SJCRH30 (cell line): ENCODE data around the gene GFPT1. TPM values are rescaled to one million over a fixed set of nuclear protein-coding genes. Genes with fewer than 3 reads are reported as not detected.
"Not testable (repeated sequence)": the region's sequence is repeated elsewhere in the genome, so short reads cannot be mapped to it uniquely, and the experiment has no call there.

Experiments used
- DNase-seq, 2 experiments: peaks; one replicate each; pipeline ENCODE4 v3.0.0-alpha.2; 2015 to 2020
- H3K27ac ChIP-seq: fragments of 250-450 bp; sonication (Bioruptor Pico); 2 replicates; pipeline ENCODE4 v1.5.1; 2020; ENCODE audit warnings: mild to moderate bottlenecking, moderate library complexity
- H3K27me3 ChIP-seq: fragments of 250-450 bp; sonication (Bioruptor Pico); 2 replicates; pipeline ENCODE4 v1.5.1; 2020; ENCODE audit warnings: mild to moderate bottlenecking, moderate library complexity
- H3K36me3 ChIP-seq: fragments of 250-450 bp; sonication (Bioruptor Pico); 2 replicates; pipeline ENCODE4 v1.5.1; 2020; ENCODE audit warnings: mild to moderate bottlenecking, moderate library complexity
- H3K4me1 ChIP-seq: fragments of 250-450 bp; sonication (Bioruptor Pico); 2 replicates; pipeline ENCODE4 v1.5.1; 2020; ENCODE audit warnings: mild to moderate bottlenecking, moderate library complexity
- H3K4me3 ChIP-seq: fragments of 250-450 bp; sonication (Bioruptor Pico); 2 replicates; pipeline ENCODE4 v1.5.1; 2020; ENCODE audit warnings: mild to moderate bottlenecking, moderate library complexity
- H3K9me3 ChIP-seq: fragments of 250-450 bp; sonication (Bioruptor Pico); replicated peaks from 2 replicates; pipeline ENCODE4 v1.5.1; 2020; ENCODE audit warnings: mild to moderate bottlenecking, moderate library complexity
- total RNA-seq: library from RNA; depleted of rRNA; stranded (reverse); fragments of >200 nt; shearing (Covaris generic); gene quantifications from 2 replicates; pipeline ENCODE4 v1.2.3, GENCODE V29; 2014; rRNA removed

The GFPT1 gene
- 54.5 and 59.9 TPM in 2 replicates for total RNA-seq

DNA sequence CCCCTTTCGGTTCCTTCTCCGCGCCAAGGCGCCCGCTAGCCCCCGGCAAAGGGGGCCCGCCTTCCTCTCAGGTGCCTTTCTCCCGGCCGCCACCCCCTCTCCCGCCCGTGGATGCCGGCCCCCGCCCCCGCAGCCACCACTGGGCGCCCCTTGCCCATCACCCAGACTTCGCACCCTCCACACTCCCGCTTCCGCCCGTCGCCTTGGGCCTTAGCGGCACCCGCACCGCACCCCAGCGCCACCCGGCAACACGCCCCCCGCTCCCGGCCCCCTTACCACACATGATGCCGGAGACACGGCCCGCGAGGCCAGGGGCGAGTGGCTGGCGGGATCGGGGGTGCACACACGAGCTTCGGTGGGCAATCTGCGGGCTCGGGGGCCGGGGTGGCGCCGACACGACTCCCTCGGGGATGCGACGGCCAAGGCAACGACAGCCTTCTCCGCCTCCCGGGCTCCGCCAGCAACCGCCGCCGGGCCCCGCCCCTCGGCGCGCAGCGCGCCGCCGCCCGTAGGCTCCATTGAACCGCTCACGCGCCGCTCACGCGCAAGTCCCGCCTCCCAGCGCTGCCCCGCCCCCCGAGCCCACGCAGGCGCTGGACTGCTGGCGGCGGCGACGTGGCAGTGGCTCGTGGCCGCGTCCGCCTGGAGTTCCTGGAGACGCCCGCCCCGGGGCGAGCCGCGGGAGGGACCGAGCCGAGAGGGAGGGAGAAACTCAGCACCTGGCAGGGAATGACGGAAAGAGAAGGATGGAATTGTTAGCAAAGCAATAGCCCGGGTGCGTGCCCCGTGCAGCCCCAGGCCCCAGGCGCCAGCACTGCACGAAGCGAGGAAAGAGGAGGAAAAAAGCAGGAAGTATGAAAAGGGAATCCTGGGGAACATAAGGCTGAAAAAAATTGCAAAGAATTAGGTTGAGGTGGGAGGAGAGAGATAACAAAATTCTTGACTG lies at the start of gene GFPT1:
Gene GFPT1, minus strand, starts transcription at position 439 of the 946 bp plus-strand sequence. Its CDS starts 156 bp downstream, at position 283.
- Histone ChIP-seq H3K36me3 (peaks cover 9% of the 10 kb centered on the region), H3K9me3 (no peaks in the 10 kb centered on the region), H3K4me3 (peak within 1 kb of the TSS; percentile 92), H3K4me1 (no peaks in the 10 kb centered on the region; the same call in 1 of the 2 replicates), H3K27me3 (no peaks in the 10 kb centered on the region), H3K27ac (peak within 1 kb of the TSS; percentile 54)
- DNase-seq = peak; percentile 96 to 97

DNA sequence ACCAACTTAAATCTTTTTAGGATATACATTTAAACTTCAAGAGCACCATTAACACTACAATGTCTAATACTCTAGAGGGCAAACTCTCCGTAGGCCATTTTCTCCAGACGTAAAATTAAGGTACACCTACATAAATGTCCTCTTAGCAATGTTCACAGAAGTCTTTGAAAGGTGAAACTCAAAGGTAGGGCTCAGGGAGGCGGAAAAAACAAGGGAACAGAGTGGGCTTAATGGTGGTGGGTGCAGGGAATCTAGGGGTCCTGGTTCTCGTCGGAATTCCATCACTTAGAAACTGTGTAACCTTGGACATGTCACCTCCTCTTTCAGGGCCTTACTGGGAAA lies 49.5 kb upstream of the GFPT1 start:
- Histone ChIP-seq H3K4me3 (peak overlapping the region; percentile 83), H3K36me3 (peaks cover under 1% of the 10 kb centered on the region; the same call in 1 of the 2 replicates), H3K27me3 (no peaks in the 10 kb centered on the region), H3K27ac (peak overlapping the region; percentile 87), H3K9me3 (no peaks in the 10 kb centered on the region), H3K4me1 (0 out of 2 replicates have a peak, but pooled peaks cover 3% of the 10 kb centered on the region)
- no peak for DNase-seq

DNA sequence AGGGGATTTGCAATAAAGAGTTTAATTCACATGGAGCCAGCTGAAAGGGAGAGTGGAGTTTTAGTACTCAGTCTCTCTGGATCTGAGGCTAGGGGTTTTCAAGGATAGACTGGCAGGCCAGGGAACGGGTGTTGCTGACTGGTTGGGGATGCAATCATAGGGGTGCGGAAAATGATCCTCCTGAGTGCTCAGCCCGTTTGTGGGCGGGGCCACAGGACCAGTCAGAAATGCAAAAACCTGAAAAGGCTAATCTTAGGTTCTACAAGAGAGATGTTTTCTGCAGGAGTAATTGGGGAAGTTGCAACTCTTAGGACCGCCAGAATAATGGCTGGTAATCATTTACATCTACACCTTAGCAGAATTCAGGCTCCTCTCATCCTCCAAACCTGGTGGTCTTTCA lies 47.7 kb upstream of the GFPT1 start:
- no peak overlapping the region for H3K27ac ChIP-seq
- no peak overlapping the region for H3K4me3 ChIP-seq
- H3K27me3 ChIP-seq = no peaks in the 10 kb centered on the region
- H3K4me1 ChIP-seq = 0 out of 2 replicates have a peak, but pooled peaks cover 3% of the 10 kb centered on the region
- DNase-seq = no peak
- no peaks in the 10 kb centered on the region for H3K9me3 ChIP-seq
- H3K36me3 ChIP-seq = peaks cover 7% of the 10 kb centered on the region; the same call in 1 of the 2 replicates

DNA sequence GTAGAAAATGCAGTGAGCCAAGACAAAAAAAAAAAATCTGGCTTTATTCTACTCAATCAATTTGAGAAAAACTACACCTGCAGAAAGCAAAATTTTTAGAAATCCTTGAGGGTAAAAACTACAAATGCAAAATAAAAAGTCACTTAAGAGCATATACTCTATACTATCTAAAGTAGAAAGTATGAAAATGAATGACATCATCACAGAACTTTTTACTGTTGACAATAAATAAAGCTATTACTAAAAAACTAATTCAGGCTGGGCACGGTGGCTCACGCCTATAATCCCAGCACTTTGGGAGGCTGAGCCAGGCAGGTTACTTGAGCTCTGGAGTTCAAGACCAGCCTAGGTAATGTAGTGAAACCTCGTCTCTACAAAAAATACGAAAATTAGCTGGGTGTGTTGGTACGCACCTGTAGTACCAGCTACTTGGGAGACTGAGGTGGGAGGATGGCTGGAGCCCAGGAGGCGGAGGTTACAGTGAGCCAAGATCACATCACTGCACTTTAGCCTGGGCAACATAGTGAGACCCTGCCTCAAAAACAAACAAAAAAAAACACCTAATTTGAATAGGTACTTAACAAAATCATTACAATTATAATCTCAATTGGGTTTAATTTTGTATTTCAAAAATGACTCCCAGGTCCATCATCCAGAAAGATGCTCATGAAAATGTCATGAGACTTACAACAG lies 42.6 kb upstream of the GFPT1 start:
- no peak overlapping the region for H3K27ac ChIP-seq
- H3K36me3 ChIP-seq = peaks cover 33% of the 10 kb centered on the region
- H3K27me3 ChIP-seq = no peaks in the 10 kb centered on the region
- H3K4me1 ChIP-seq = no peaks in the 10 kb centered on the region
- H3K9me3 ChIP-seq = no peaks in the 10 kb centered on the region
- DNase-seq = no peak
- H3K4me3 ChIP-seq = no peak overlapping the region

DNA sequence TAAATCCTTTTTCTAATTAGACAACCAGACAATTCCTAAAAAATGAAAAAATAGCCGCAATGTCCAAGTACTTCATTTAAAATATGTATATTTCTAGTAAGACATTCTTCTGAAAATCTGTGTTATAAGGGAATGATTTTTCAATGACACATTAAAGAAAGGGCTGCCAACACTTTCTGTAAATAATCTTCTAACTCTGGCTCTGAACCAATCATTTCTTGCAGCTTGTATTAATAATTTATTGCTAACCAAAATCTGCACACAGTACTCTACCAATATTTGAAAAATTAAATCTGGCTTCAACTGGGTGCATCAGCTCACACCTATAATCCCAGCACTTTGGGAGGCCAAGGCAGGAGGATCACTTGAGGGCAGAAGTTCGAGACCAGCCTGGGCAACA lies 42.0 kb upstream of the GFPT1 start:
- DNase-seq = no peak
- Histone ChIP-seq H3K4me1 (no peaks in the 10 kb centered on the region), H3K4me3 (no peak overlapping the region), H3K27me3 (no peaks in the 10 kb centered on the region), H3K36me3 (peaks cover 36% of the 10 kb centered on the region), H3K9me3 (no peaks in the 10 kb centered on the region), H3K27ac (no peak overlapping the region)

DNA sequence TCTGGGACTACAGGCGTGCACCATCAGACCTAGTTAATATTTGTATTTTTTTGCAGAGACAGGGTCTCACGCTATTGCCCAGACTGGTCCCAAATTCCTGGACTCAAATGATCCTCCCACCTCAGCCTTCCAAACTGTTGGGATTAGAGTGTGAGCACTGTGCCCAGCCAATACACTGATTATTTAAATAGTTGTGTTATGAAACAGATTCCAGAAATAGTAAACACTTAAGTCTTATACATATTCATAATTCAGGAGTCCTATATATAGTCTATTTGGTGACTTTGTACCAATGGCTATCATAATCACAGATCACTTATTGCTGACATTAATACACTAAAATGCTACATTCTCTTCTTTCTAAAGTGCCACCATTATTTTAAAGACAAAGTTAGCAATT lies 37.4 kb upstream of the GFPT1 start:
- Histone ChIP-seq H3K9me3 (no peaks in the 10 kb centered on the region), H3K4me1 (no peaks in the 10 kb centered on the region), H3K36me3 (peaks cover 47% of the 10 kb centered on the region), H3K27ac (no peak overlapping the region), H3K4me3 (no peak overlapping the region), H3K27me3 (no peaks in the 10 kb centered on the region)
- no peak for DNase-seq

DNA sequence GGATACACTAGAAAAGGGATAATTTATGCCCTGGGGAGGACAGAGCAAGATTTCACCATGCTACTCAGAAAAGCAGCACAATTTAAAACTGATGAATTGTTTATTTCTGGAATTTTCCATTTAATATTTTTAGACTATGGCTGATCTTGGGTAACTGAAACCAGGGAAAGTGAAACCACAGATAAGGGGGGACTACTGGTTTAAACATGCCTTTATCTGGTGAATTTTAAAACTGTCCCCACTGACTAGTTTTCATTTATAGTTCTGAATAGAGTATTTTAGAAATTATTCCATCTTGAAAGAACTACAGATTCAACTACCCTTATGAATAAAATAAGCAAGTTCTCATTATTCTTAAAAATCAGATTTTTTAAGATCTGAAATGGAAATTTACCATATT lies 35.2 kb upstream of the GFPT1 start:
- Histone ChIP-seq H3K27me3 (no peaks in the 10 kb centered on the region), H3K27ac (no peak overlapping the region), H3K4me3 (no peak overlapping the region), H3K9me3 (no peaks in the 10 kb centered on the region), H3K4me1 (no peaks in the 10 kb centered on the region), H3K36me3 (peaks cover 53% of the 10 kb centered on the region)
- no peak for DNase-seq

DNA sequence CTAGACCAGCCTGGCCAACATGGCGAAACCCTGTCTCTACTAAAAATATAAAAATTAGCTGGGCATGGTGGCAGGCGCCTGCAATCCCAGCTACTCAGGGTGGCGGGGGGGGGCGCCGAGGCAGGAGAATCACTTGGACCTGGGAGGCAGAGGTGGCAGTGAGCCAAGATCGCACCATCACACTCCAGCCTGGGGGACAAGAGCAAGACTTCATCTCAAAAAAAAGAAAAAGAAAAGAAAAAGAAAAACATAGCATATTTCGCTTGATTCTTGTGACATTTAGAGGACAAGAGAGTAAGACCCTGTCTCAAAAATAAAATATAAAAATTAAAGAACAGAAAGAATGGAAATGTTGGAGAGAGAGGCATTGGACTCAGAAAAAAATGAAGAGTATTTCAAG lies 32.1 kb upstream of the GFPT1 start:
- H3K27ac ChIP-seq, H3K4me1 ChIP-seq, H3K9me3 ChIP-seq, DNase-seq, H3K4me3 ChIP-seq, H3K27me3 ChIP-seq: not testable (repeated sequence)
- H3K36me3 ChIP-seq = peaks cover 63% of the 10 kb centered on the region

DNA sequence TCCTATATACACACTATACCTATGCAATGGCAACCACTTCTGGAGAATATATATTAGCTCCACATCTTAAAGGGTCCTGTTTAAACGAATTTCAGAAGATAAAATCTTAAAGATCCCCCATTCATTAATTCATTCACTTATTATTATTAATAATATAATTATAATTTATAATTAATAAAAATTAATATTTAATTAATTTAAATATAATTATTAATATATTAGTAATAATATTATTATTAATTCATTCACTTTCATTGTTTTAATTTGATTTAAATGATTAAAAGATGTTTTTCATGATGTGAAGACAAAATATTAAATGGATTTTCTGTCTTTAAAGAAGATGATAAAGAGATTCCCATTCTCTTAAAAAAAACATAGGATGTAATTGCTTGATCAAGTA lies 29.1 kb upstream of the GFPT1 start:
- Histone ChIP-seq H3K27me3 (no peaks in the 10 kb centered on the region), H3K9me3 (no peaks in the 10 kb centered on the region), H3K4me3 (no peak overlapping the region), H3K4me1 (no peaks in the 10 kb centered on the region), H3K36me3 (peaks cover 58% of the 10 kb centered on the region), H3K27ac (no peak overlapping the region)
- DNase-seq = no peak

DNA sequence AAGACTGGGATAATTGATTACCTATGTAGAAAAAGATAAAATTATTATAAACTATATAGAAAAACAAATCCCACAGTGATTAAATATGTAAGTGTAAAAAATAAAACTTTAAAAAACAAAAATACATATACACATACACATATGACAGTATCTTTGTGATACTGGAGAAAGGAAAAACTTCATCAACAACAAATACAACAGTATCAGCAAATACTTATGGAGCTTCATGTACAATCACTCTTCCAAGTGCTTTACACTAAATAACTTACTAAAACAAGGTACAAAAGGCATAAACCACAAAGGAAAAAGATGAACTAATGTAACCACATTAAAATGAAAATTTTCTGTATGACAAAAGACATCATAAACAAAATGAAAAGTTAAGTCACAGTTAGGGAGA lies 24.1 kb upstream of the GFPT1 start:
- DNase-seq = no peak
- H3K36me3 ChIP-seq = peaks cover 55% of the 10 kb centered on the region
- H3K9me3 ChIP-seq = no peaks in the 10 kb centered on the region
- no peaks in the 10 kb centered on the region for H3K27me3 ChIP-seq
- H3K4me3 ChIP-seq = no peak overlapping the region
- no peaks in the 10 kb centered on the region for H3K4me1 ChIP-seq
- H3K27ac ChIP-seq = no peak overlapping the region

DNA sequence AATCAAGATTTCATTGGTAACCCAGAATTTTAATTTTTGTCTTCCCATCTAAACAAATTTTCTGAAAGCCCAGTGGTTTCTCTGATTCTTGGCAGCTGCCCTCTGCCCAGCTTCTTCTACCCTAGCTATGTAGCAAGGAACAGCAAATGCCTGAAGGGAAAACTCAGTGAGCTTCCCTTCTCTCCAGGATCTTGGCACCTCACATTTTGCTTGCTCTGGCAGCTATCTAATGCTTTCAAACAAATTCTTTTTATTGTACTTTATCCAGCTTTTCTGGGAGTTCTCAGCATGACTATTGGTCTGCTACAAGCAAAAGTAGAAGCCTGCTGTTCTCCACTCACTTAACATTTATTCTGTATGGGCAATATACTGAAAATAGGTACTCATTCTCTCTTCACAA lies 18.3 kb upstream of the GFPT1 start:
- DNase-seq = no peak
- H3K27me3 ChIP-seq = no peaks in the 10 kb centered on the region
- H3K36me3 ChIP-seq = peaks cover 76% of the 10 kb centered on the region

DNA sequence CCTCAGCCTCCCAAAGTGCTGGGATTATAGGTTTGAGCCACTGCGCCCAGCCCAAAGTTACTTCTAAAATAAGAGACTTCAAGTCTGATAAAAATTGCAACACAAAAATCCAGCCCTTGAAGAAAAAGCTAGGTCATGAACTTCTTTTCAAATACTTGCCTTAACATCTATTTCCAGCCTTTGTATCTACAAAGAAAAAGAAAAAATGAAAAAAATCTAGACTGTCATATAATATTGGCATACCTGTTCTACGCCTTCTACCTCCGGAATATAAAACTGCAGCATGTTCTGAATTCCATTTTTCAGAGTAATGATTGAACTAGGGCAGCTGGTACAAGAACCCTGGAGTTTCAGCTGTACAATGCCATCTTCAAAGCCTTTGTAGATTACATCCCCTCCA lies 13.1 kb upstream of the GFPT1 start:
- Histone ChIP-seq H3K36me3 (peaks cover 68% of the 10 kb centered on the region), H3K9me3 (peaks cover 5% of the 10 kb centered on the region), H3K4me1 (no peaks in the 10 kb centered on the region), H3K4me3 (no peak overlapping the region), H3K27me3 (no peaks in the 10 kb centered on the region), H3K27ac (no peak overlapping the region)
- no peak for DNase-seq

More for the DNA sequence above, 18.3 kb upstream of the GFPT1 start:
- H3K9me3 ChIP-seq = peaks cover 5% of the 10 kb centered on the region
- H3K4me3 ChIP-seq = no peak overlapping the region
- no peak overlapping the region for H3K27ac ChIP-seq
- H3K4me1 ChIP-seq = no peaks in the 10 kb centered on the region

DNA sequence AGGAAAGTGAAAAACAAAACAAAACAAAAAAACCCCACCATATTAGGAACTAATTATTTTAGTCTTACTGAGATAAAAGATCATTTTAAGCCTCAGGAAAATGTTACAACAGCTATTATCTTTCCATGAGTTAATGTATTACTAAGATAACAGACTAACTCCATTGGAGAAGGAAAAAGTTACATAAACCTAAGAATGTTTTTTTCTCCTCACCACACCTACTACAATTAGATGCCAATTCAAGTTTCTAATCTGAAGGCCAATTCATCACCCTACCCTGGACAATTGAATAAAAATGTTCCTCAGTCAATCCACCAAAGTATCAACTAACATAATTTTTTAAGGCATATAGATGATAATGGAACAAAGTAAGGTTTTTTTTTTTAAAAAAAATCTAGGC lies 10.2 kb upstream of the GFPT1 start:
- no peak for DNase-seq
- Histone ChIP-seq H3K4me3 (no peak overlapping the region), H3K4me1 (no peaks in the 10 kb centered on the region), H3K9me3 (no peaks in the 10 kb centered on the region), H3K27me3 (no peaks in the 10 kb centered on the region), H3K27ac (no peak overlapping the region), H3K36me3 (peaks cover 51% of the 10 kb centered on the region)

DNA sequence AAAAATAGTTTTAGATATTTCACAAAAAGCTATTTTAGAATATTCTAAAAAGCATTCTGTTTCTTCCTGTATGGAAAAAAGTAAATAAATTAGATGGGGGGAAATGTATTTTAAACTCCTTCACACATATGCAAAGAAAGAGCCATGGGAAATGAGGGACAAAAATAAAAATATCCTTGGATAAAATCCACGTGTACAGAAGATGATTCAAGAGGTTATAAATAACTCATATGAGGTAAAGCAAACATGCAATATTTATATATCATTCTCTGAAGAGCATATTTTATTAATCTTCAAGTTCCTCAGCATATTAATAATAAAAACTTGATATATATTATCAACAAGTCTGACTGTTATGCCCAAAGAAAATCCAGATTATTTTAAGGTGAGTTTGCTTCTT lies 8.8 kb upstream of the GFPT1 start:
- Histone ChIP-seq H3K4me1 (no peaks in the 10 kb centered on the region), H3K4me3 (no peak overlapping the region), H3K36me3 (peaks cover 41% of the 10 kb centered on the region), H3K27me3 (no peaks in the 10 kb centered on the region), H3K9me3 (no peaks in the 10 kb centered on the region), H3K27ac (no peak overlapping the region)
- DNase-seq = no peak

DNA sequence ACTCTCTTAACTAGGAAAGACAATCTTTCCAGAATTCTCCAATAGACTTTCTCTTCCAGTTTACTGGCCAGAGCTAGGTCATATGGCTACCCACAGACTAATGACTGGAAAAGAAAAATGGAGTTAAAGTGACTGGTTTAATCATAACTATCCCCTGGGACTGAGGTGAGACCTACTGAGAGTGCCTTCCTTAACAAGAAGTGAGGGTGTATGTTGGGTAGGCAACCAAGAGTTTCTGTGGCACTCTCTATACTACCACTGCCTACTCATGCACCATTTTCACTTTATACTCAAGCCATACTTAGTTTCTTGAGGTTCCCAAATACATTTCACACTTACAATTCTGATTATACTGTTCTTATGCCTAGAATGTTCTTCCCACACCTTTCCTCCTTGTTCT lies 6.9 kb upstream of the GFPT1 start:
- no peak for DNase-seq
- H3K36me3 ChIP-seq = peaks cover 25% of the 10 kb centered on the region
- H3K4me1 ChIP-seq = no peaks in the 10 kb centered on the region
- H3K9me3 ChIP-seq = no peaks in the 10 kb centered on the region
- no peak overlapping the region for H3K4me3 ChIP-seq
- H3K27ac ChIP-seq = no peak overlapping the region
- no peaks in the 10 kb centered on the region for H3K27me3 ChIP-seq
